ENCODE measurements around the gene BUD13.

Gene BUD13

DNA sequence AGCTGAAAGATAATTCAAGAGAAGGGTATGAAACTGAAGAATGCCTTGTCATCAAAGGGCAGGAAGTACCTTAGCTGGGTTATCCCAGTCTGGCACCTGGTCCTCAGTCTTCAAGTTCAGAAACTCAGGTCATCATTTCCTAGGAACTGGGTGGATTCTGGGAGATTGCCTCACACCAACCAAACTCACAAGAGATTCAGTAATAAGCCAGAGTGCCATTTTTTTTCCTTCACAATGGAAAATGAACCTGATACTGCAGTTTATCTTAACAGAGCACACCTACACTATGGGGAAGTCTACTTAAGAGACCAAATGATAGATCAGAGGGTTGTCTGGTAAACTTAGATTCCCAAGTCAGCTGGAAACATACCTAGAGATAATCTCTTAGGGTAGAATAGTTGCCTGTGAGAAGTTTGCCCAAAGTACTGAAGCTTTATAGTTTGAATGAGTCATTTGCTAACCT, 3.8 kb upstream of the BUD13 start:
- CTCF ChIA-PET: interaction anchor here (0.9 to 2.0 kb wide), 2 partner anchors 15 to 450 kb away, joined by 3 to 5 read pairs; partner anchors contain the start of gene APOA5
- Histone ChIP-seq H3K9me3 (ENCODE audit: control insufficient read depth, insufficient read depth, low read depth, low read length) (no peaks in the 10 kb centered on the region), H3K4me3 (ENCODE audit: low read depth, low read length) (no peak overlapping the region), H3K36me3 (ENCODE audit: control insufficient read depth in 2 of 2, insufficient read depth in 1 of 2, low read length in 2 of 2) (peaks cover 6 to 58% of the 10 kb centered on the region in 2 experiments; a peak in 2 of 3 replicates), H3K27ac (ENCODE audit: extremely low read depth, low read depth, low read length) (no peak overlapping the region), H3K4me1 (ENCODE audit: control insufficient read depth, insufficient read depth, low read length) (peaks cover 4% of the 10 kb centered on the region; the same call in 1 of the 2 replicates)
- POLR2A ChIA-PET: interaction anchor here (0.6 kb wide), 1 partner anchor 9 kb away, joined by 8 read pairs; no protein-coding TSS in a partner anchor
- no peak for TF ChIP-seq ZNF529 (tag by site-specific recombination; IDR thresholded peaks at IDR 0.05; ENCODE audit: insufficient replicate concordance)
- TF ChIP-seq ZNF510 (tag by site-specific recombination; IDR thresholded peaks at IDR 0.05; ENCODE audit: insufficient replicate concordance): no peak
- TF ChIP-seq ZNF19 (tag by site-specific recombination; IDR thresholded peaks at IDR 0.05; ENCODE audit: low read depth): no peak
- TF ChIP-seq SCRT1 (tag by site-specific recombination; IDR thresholded peaks at IDR 0.05; ENCODE audit: borderline replicate concordance): no peak

DNA sequence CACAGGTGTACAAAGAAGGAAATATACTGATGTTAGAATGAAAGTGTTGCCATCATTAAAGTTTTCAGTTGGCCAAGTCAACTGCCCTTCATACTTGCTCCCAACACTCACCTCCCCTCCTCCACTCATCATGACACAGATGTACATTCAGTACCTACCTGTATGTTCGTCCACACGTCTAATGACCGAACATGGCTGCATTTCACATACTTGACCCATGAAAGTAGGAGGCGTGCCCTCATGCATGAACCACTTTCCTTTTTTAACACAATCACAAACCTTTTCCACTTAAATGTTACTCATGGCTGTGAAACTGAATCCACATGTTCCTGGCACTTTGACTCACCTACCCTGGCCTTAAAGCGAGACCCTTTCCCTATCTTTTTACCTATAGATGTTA, 3.2 kb upstream of the BUD13 start:
- POLR2A ChIA-PET: interaction anchor here (0.6 kb wide), 1 partner anchor 9 kb away, joined by 8 read pairs; no protein-coding TSS in a partner anchor
- TF ChIP-seq ZNF23 (tag by site-specific recombination; IDR thresholded peaks at IDR 0.05; ENCODE audit: borderline replicate concordance) (no peak), KLF16 (tag by site-specific recombination; IDR thresholded peaks at IDR 0.05) (no peak), ZNF792 (tag by site-specific recombination; IDR thresholded peaks at IDR 0.05) (no peak), ZNF426 (tag by site-specific recombination; IDR thresholded peaks at IDR 0.05) (no peak), WT1 (tag by site-specific recombination; IDR thresholded peaks at IDR 0.05) (no peak), FEZF1 (tag by site-specific recombination; IDR thresholded peaks at IDR 0.05) (no peak), ZNF600 (tag by site-specific recombination; IDR thresholded peaks at IDR 0.05) (no peak), ZNF624 (tag by site-specific recombination; IDR thresholded peaks at IDR 0.05) (no peak), ZNF202 (tag by site-specific recombination; IDR thresholded peaks at IDR 0.05; ENCODE audit: borderline replicate concordance) (no peak), ZNF292 (tag by site-specific recombination; IDR thresholded peaks at IDR 0.05; ENCODE audit: borderline replicate concordance, low read depth) (no peak), SALL2 (tag by site-specific recombination; IDR thresholded peaks at IDR 0.05; ENCODE audit: borderline replicate concordance) (no peak)
- TF ChIP-seq, protein P1, sequence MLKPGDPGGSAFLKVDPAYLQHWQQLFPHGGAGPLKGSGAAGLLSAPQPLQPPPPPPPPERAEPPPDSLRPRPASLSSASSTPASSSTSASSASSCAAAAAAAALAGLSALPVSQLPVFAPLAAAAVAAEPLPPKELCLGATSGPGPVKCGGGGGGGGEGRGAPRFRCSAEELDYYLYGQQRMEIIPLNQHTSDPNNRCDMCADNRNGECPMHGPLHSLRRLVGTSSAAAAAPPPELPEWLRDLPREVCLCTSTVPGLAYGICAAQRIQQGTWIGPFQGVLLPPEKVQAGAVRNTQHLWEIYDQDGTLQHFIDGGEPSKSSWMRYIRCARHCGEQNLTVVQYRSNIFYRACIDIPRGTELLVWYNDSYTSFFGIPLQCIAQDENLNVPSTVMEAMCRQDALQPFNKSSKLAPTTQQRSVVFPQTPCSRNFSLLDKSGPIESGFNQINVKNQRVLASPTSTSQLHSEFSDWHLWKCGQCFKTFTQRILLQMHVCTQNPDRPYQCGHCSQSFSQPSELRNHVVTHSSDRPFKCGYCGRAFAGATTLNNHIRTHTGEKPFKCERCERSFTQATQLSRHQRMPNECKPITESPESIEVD (tag by site-specific recombination; IDR thresholded peaks at IDR 0.05): no peak
- TF ChIP-seq, protein P2, sequence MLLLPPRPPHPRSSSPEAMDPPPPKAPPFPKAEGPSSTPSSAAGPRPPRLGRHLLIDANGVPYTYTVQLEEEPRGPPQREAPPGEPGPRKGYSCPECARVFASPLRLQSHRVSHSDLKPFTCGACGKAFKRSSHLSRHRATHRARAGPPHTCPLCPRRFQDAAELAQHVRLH (tag by site-specific recombination; IDR thresholded peaks at IDR 0.05): no peak
- TF ChIP-seq, protein P3, sequence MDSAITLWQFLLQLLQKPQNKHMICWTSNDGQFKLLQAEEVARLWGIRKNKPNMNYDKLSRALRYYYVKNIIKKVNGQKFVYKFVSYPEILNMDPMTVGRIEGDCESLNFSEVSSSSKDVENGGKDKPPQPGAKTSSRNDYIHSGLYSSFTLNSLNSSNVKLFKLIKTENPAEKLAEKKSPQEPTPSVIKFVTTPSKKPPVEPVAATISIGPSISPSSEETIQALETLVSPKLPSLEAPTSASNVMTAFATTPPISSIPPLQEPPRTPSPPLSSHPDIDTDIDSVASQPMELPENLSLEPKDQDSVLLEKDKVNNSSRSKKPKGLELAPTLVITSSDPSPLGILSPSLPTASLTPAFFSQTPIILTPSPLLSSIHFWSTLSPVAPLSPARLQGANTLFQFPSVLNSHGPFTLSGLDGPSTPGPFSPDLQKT (IDR thresholded peaks at IDR 0.05; ENCODE audit: borderline replicate concordance, low read depth, low read length): no peak
- TF ChIP-seq, protein P4, sequence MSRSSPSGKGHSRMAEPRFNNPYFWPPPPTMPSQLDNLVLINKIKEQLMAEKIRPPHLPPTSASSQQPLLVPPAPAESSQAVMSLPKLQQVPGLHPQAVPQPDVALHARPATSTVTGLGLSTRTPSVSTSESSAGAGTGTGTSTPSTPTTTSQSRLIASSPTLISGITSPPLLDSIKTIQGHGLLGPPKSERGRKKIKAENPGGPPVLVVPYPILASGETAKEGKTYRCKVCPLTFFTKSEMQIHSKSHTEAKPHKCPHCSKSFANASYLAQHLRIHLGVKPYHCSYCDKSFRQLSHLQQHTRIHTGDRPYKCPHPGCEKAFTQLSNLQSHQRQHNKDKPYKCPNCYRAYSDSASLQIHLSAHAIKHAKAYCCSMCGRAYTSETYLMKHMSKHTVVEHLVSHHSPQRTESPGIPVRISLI (tag by site-specific recombination; IDR thresholded peaks at IDR 0.05): no peak
- no peak overlapping the region for H3K27ac ChIP-seq (ENCODE audit: extremely low read depth, low read depth, low read length)
- CTCF ChIA-PET: interaction anchor here (0.9 to 2.0 kb wide), 2 partner anchors 16 to 451 kb away, joined by 3 to 5 read pairs; partner anchors contain the start of gene APOA5
- no peaks in the 10 kb centered on the region for H3K9me3 ChIP-seq (ENCODE audit: control insufficient read depth, insufficient read depth, low read depth, low read length)
- no peak overlapping the region for H3K4me3 ChIP-seq (ENCODE audit: low read depth, low read length)
- peaks cover 6 to 52% of the 10 kb centered on the region in 2 experiments; a peak in 2 of 3 replicates for H3K36me3 ChIP-seq (ENCODE audit: control insufficient read depth in 2 of 2, insufficient read depth in 1 of 2, low read length in 2 of 2)
- peaks cover 4% of the 10 kb centered on the region; the same call in 1 of the 2 replicates for H3K4me1 ChIP-seq (ENCODE audit: control insufficient read depth, insufficient read depth, low read length)
